Lower lobe of right lung (tissue), 2 donors: ENCODE results near the gene WDR26. TPM values are rescaled to one million over a fixed set of nuclear protein-coding genes. Genes with fewer than 3 reads are reported as not detected.

Experiments used
- ATAC-seq, 2 donors: fragments of 200-7000 bp; cut with Tn5 transposase; one replicate each; pipeline ENCODE4 v1.9.1; 2020 to 2022; ENCODE audit warnings: mild to moderate bottlenecking in 2 of 2, moderate library complexity in 2 of 2
- DNase-seq: peaks from one replicate; pipeline ENCODE4 v3.0.0-alpha.2; 2020
- H3K27ac ChIP-seq: fragments of 200-600 bp; one replicate; pipeline ENCODE4 v1.8.0; 2022
- H3K27me3 ChIP-seq: fragments of 200-600 bp; one replicate; pipeline ENCODE4 v1.8.0; 2022; ENCODE audit warnings: low read depth
- H3K36me3 ChIP-seq: fragments of 200-600 bp; one replicate; pipeline ENCODE4 v1.8.0; 2022; ENCODE audit warnings: mild to moderate bottlenecking
- H3K4me1 ChIP-seq: fragments of 200-600 bp; one replicate; pipeline ENCODE4 v1.8.0; 2022
- H3K4me3 ChIP-seq: fragments of 200-600 bp; one replicate; pipeline ENCODE4 v1.8.0; 2022; ENCODE audit warnings: mild to moderate bottlenecking
- H3K9me3 ChIP-seq: fragments of 200-600 bp; one replicate; pipeline ENCODE4 v1.8.0; 2022
- intact Hi-C: fragments of 100-400 bp; cut with DNase I; formaldehyde crosslinking; loops from one replicate; pipeline ENCODE4 v1.11.0; 2022
- total RNA-seq: library from RNA; stranded (reverse); fragmentation: NEBNext Ultra II Directional; extraction: Animal tissue kit (Norgen Biotek cat#: 25700); gene quantifications from one replicate; pipeline ENCODE4 v1.2.1, GENCODE V29; 2021
- TF ChIP-seq, protein P1 (sequence below): fragments of 200-600 bp; IDR thresholded peaks from one replicate; pipeline ENCODE4 v1.8.0; 2022; ENCODE audit warnings: antibody characterized with exemption, mild to moderate bottlenecking
- donor health status: DM: no; HTN: yes; CAD: no; lungs with severe emphysema.

The WDR26 gene
- total RNA-seq, 1 donor from 2014 or later: 86.6 TPM

DNA sequence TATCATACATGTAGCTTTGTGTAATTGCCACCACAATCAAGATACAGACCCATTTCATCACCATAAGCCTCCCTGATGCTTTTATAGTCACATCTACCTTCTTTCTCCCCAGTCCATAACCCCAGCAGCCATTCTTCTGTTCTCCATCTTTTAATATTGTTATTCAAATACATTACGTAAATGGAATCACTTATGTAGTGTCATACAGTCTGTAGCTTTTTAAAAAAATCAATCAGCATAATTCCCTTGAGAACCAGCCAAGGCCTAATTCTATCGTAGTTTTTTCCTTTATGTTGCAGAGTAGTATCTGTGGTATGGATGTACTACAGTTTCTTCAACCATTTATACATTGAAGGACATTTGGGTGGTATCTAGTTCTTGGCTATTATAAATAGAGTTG, 31.6 kb upstream of the WDR26 start:
- intact Hi-C loops: no loop called here
- Histone ChIP-seq H3K27me3 (no peaks in the 10 kb centered on the region), H3K36me3 (no peaks in the 10 kb centered on the region), H3K9me3 (no peaks in the 10 kb centered on the region), H3K27ac (no peak overlapping the region), H3K4me1 (no peaks in the 10 kb centered on the region), H3K4me3 (no peak overlapping the region)
- DNase-seq (no peak), ATAC-seq (no peak)
- TF ChIP-seq, protein P1, sequence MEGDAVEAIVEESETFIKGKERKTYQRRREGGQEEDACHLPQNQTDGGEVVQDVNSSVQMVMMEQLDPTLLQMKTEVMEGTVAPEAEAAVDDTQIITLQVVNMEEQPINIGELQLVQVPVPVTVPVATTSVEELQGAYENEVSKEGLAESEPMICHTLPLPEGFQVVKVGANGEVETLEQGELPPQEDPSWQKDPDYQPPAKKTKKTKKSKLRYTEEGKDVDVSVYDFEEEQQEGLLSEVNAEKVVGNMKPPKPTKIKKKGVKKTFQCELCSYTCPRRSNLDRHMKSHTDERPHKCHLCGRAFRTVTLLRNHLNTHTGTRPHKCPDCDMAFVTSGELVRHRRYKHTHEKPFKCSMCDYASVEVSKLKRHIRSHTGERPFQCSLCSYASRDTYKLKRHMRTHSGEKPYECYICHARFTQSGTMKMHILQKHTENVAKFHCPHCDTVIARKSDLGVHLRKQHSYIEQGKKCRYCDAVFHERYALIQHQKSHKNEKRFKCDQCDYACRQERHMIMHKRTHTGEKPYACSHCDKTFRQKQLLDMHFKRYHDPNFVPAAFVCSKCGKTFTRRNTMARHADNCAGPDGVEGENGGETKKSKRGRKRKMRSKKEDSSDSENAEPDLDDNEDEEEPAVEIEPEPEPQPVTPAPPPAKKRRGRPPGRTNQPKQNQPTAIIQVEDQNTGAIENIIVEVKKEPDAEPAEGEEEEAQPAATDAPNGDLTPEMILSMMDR: no peak

DNA sequence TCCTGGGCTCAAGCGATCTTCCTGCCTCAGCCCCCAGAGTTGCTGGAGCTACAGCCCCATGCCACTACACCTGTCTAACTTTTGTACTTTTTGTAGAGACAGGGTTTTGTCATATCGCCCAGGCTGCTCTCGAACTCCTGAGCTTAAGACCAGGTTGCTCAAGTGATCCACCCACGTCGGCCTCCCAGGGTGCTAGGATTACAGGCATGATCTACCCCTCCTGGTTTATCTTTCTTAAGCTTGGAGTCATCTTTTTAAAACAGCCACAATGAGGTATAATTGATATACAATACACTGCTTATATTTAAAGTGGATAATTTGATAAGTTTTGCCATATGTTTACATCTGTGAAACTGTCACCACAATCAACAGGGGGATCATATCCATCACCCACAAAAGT, 25.4 kb upstream of the WDR26 start:
- Histone ChIP-seq H3K9me3 (no peaks in the 10 kb centered on the region), H3K27ac (peak overlapping the region; percentile 34), H3K4me1 (peaks cover 39% of the 10 kb centered on the region), H3K36me3 (no peaks in the 10 kb centered on the region), H3K27me3 (no peaks in the 10 kb centered on the region), H3K4me3 (no peak overlapping the region)
- TF ChIP-seq, protein P1: no peak
- intact Hi-C loops: no loop called here
- no peak for ATAC-seq
- no peak for DNase-seq

DNA sequence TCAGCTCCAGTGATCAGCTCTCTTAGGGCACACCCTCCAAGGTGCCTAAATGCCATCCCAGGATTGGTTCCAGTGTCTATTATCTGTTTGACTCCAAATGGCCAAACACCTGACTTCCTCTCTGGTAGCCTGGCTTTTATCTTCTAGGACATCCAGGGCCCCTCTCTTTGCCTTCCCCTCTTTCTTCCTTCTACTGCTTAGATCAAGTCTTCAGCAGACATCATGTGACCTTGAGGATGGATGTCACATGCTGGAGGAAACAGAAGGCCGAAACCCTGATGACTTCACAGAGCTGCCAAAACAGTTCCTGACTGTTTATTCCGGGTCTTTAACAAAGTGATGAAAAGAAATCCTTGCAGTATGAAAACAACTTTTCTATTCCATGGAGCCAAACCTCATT, 24.4 kb upstream of the WDR26 start:
- peaks cover 39% of the 10 kb centered on the region for H3K4me1 ChIP-seq
- no peak for DNase-seq
- no peaks in the 10 kb centered on the region for H3K36me3 ChIP-seq
- intact Hi-C loops: no loop called here
- no peak overlapping the region for H3K4me3 ChIP-seq
- peak overlapping the region; percentile 34 for H3K27ac ChIP-seq
- TF ChIP-seq, protein P1: no peak
- ATAC-seq: no peak
- no peaks in the 10 kb centered on the region for H3K9me3 ChIP-seq
- H3K27me3 ChIP-seq: no peaks in the 10 kb centered on the region

DNA sequence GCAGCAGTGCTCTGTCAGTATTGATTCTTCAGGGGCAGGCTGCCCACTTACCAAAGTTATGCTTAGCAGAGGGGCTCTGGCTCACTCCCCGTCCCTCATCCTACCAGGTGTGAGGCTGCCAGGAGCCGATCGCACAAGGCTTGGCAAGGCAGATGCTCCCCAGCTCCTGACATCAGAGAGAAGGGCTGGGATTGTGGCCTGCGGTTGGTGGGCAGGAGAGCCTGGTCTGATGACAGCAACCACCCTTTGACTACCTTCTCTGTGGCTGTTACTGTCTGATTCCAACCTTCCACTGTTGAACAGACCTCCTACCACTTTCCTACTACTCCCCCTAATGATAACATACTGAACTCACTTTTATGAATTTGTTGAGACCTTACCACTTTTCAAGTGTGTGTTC, 23.7 kb upstream of the WDR26 start:
- Histone ChIP-seq H3K27ac (peak overlapping the region; percentile 32), H3K36me3 (no peaks in the 10 kb centered on the region), H3K4me1 (peaks cover 39% of the 10 kb centered on the region), H3K27me3 (no peaks in the 10 kb centered on the region), H3K9me3 (no peaks in the 10 kb centered on the region), H3K4me3 (no peak overlapping the region)
- ATAC-seq (no peak), DNase-seq (no peak)
- TF ChIP-seq, protein P1: no peak
- intact Hi-C loops: no loop called here

DNA sequence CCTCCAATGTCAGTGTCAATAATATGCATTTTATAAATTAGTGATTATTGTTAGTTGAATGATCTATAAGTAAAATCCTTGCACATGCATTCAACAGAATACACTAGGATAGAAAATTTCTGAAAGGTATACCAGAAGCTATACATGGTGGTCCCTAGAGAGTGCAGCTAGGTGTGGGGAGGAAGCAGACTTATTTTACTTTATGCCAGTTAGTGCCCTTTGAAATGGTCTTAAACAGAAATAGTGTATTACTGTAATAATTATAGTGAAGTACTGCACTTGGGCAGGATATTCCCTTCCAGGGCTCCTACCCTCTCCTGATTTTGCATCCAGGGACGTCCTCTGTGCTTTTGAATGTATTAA, 23.2 kb upstream of the WDR26 start:
- DNase-seq (no peak), ATAC-seq (no peak)
- Histone ChIP-seq H3K4me3 (no peak overlapping the region), H3K27ac (no peak overlapping the region), H3K27me3 (no peaks in the 10 kb centered on the region), H3K36me3 (no peaks in the 10 kb centered on the region), H3K4me1 (peaks cover 39% of the 10 kb centered on the region), H3K9me3 (no peaks in the 10 kb centered on the region)
- intact Hi-C loops: no loop called here
- TF ChIP-seq, protein P1: peak; percentile 5

DNA sequence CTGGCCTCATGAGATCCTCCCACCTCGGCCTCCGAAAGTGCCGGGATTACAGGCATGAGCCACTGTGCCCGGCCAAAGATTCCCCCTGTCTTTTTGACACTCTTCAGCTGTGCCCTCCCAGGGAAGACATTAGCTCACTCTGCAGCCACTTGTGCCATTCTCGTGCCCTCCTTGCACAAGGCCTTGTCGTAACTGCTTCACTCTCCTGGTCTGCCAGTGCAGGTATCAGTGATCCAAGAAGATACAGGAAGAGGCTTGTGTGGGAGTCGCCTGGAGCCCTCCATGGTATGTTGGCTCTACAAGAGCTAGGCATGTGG, 22.0 kb upstream of the WDR26 start:
- Histone ChIP-seq H3K4me1 (peaks cover 39% of the 10 kb centered on the region), H3K4me3 (no peak overlapping the region), H3K27ac (peak overlapping the region; percentile 75), H3K36me3 (no peaks in the 10 kb centered on the region), H3K9me3 (no peaks in the 10 kb centered on the region), H3K27me3 (no peaks in the 10 kb centered on the region)
- ATAC-seq (no peak), DNase-seq (no peak)
- TF ChIP-seq, protein P1: no peak
- intact Hi-C loops: no loop called here
